Left kidney (tissue), 2 donors: Measurements from ENCODE around the gene EML2. TPM values are rescaled to one million over a fixed set of nuclear protein-coding genes. Genes with fewer than 3 reads are reported as not detected.

Experiments
- DNase-seq: peaks from one replicate; pipeline ENCODE4 v3.0.0-alpha.2; 2013
- polyA plus RNA-seq: library from polyadenylated mRNA; unstranded; fragments of 120-200 nt; gene quantifications from one replicate; pipeline ENCODE4 v1.2.1, GENCODE V29; 2013; ENCODE audit not compliant: insufficient read length

The EML2 gene
- polyA plus RNA-seq, 1 donor = 23.0 TPM

- no peak for DNase-seq
Measured at GRCh38 chr19:45590300-45591003, 48.7 kb downstream of the EML2 start.

GRCh38 chr19:45589768-45590167 is 49.4 kb downstream of the EML2 start:
- DNase-seq = no peak

GRCh38 chr19:45587873-45588272 is 51.3 kb downstream of the EML2 start:
- DNase-seq = no peak

GRCh38 chr19:45585158-45585577 is 54.0 kb downstream of the EML2 start:
- no peak for DNase-seq

- peak; percentile 100 for DNase-seq
Measured at GRCh38 chr19:45584332-45585157, 54.7 kb downstream of the EML2 start, which contains the start of gene OPA3. TSS of gene OPA3 (minus strand) at chr19:45584802. CDS start at chr19:45584764, 38 bp downstream.

GRCh38 chr19:45581576-45581975 is 57.6 kb downstream of the EML2 start:
- no peak for DNase-seq

- DNase-seq = no peak
Measured at GRCh38 chr19:45578861-45579260, 60.3 kb downstream of the EML2 start.

- DNase-seq = no peak
Measured at GRCh38 chr19:45577111-45577905, 61.9 kb downstream of the EML2 start.

- no peak for DNase-seq
Measured at GRCh38 chr19:45576682-45577081, 62.5 kb downstream of the EML2 start.

GRCh38 chr19:45575216-45575615 is 64.0 kb downstream of the EML2 start:
- DNase-seq = no peak

GRCh38 chr19:45574526-45574925 is 64.7 kb downstream of the EML2 start:
- no peak for DNase-seq

GRCh38 chr19:45571457-45572220 is 67.6 kb downstream of the EML2 start:
- DNase-seq = no peak

- no peak for DNase-seq
Measured at GRCh38 chr19:45569619-45570421, 69.4 kb downstream of the EML2 start.

- DNase-seq = no peak
Measured at GRCh38 chr19:45568732-45569131, 70.5 kb downstream of the EML2 start.

GRCh38 chr19:45567609-45568008 is 71.6 kb downstream of the EML2 start:
- DNase-seq = no peak

- DNase-seq = no peak
Measured at GRCh38 chr19:45564131-45564780, 74.9 kb downstream of the EML2 start.

- no peak for DNase-seq
Measured at GRCh38 chr19:45560686-45561085, 78.5 kb downstream of the EML2 start.

- DNase-seq = no peak
Measured at GRCh38 chr19:45560038-45560437, 79.2 kb downstream of the EML2 start.
